ENCODE measurements around the gene RAB3C.

DNA sequence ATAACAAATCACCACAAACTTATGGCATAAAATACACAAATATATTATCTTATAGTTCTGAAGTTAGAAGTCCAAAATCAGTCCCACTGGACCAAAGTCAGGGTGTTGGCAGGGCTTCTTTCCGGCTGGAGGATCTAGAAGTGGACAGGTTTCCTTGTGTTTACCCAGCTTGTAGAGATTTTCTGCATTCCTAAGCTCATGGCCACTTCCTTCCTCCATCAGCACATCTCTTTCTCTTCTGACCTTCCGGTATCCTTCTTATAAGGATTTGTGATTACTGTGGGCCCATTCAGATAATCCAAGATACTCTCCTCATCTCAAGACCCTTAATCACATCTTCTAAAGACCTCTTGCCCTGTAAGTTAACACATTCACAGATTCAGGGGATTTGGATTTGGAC lies 97.6 kb downstream of the RAB3C start:
- TF ChIP-seq, protein P1, sequence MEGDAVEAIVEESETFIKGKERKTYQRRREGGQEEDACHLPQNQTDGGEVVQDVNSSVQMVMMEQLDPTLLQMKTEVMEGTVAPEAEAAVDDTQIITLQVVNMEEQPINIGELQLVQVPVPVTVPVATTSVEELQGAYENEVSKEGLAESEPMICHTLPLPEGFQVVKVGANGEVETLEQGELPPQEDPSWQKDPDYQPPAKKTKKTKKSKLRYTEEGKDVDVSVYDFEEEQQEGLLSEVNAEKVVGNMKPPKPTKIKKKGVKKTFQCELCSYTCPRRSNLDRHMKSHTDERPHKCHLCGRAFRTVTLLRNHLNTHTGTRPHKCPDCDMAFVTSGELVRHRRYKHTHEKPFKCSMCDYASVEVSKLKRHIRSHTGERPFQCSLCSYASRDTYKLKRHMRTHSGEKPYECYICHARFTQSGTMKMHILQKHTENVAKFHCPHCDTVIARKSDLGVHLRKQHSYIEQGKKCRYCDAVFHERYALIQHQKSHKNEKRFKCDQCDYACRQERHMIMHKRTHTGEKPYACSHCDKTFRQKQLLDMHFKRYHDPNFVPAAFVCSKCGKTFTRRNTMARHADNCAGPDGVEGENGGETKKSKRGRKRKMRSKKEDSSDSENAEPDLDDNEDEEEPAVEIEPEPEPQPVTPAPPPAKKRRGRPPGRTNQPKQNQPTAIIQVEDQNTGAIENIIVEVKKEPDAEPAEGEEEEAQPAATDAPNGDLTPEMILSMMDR (IDR thresholded peaks at IDR 0.05), result no peak
- TF ChIP-seq POLR2AphosphoS5 (IDR thresholded peaks at IDR 0.05), result no peak
